ENCODE results near the gene B3GNT9. TPM values are rescaled to one million over a fixed set of nuclear protein-coding genes. Genes with fewer than 3 reads are reported as not detected.

Gene B3GNT9
- total and polyA plus RNA-seq, 2 of the 8 experiments (the other 6 are each of a cell fraction or from before 2014, with no cell fraction given), result 3.5 to 9.0 TPM

DNA sequence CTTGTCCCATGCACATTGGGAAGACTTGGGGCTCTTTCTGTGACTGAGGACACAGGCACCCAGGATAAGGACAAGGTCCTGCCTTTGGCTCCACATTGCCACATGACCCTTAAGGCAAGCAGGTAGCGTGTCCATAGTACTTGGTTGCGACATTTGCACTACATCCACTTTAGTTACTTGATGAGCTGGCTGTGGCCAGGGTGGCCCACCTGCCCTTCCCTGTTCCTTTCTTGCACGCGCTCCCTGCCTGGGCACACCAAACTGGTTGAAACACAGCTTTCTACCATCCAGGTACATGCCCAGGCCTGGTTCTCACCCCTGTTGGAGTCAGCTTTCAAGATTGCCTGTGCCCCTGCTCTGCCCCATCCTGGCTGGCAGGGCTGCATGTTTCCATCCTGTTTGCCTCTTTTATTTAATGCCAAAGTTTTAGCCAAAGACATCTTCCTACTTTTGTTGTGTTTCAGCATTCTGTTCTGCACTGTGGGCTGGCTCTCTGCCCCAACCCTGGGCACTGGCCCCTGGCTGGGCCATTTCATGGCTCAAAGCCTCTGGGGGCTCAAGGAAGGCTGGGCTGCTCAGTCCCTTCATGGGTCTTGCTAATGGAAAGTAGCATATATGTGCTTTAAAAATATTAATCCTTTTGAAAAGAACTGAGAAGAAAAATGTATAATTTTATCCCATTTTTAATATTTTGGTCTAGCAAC is 3.2 kb downstream of the B3GNT9 start:
- Histone ChIP-seq H4K5ac (ENCODE audit: insufficient read length, low read depth, low read length) (no peak overlapping the region), H3K18ac (ENCODE audit: extremely low read depth, low read length) (no peak overlapping the region), H2BK120ac (replicated peaks; ENCODE audit: low read depth, low read length) (no peak overlapping the region), H2AFZ (ENCODE audit: low read length) (no peak overlapping the region), H3K14ac (ENCODE audit: insufficient read length) (no peak overlapping the region), H3K9me3 (ENCODE audit: insufficient read depth in 2 of 2, low read depth in 1 of 2, low read length in 1 of 2) (no peaks in the 10 kb centered on the region; a peak in 1 of 4 replicates), H2BK15ac (ENCODE audit: low read length) (no peak overlapping the region), H2BK12ac (ENCODE audit: low read depth, low read length) (no peak overlapping the region), H3K9ac (replicated peaks in 1 of 4; ENCODE audit: extremely low read depth in 1 of 4, low read depth in 3 of 4, low read length in 3 of 4) (no peak overlapping the region), H3K79me2 (ENCODE audit: control insufficient read depth in 1 of 2, insufficient read depth in 2 of 2, low read length in 2 of 2) (no peaks in the 10 kb centered on the region), H3K79me1 (ENCODE audit: low read depth, low read length) (no peaks in the 10 kb centered on the region), H2BK5ac (ENCODE audit: low read depth, low read length) (no peak overlapping the region), H3K23ac (ENCODE audit: insufficient read length) (no peak overlapping the region), H3K4me3 (ENCODE audit: extremely low read depth in 1 of 4, insufficient read depth in 2 of 4, low read depth in 3 of 4, low read length in 4 of 4) (no peak overlapping the region), H2AK5ac (ENCODE audit: low read depth, low read length) (no peak overlapping the region), H3K27ac (ENCODE audit: low read depth, low read length) (no peak overlapping the region), H3K27me3 (replicated peaks in 1 of 4; ENCODE audit: control insufficient read depth in 3 of 4, extremely low read depth in 1 of 4, insufficient read depth in 3 of 4, low read length in 3 of 4) (peaks cover 5 to 23% (median 15%) of the 10 kb centered on the region in 4 experiments), H3K4me1 (replicated peaks in 1 of 4; ENCODE audit: control insufficient read depth in 3 of 4, insufficient read depth in 4 of 4, low read length in 3 of 4) (peaks cover 0 to 11% (median 8%) of the 10 kb centered on the region in 4 experiments; a peak in 5 of 7 replicates), H4K91ac (replicated peaks; ENCODE audit: insufficient read length, low read length) (no peak overlapping the region), H2BK20ac (ENCODE audit: low read length) (no peak overlapping the region), H3K23me2 (ENCODE audit: low read depth, low read length) (peaks cover 13% of the 10 kb centered on the region; the same call in 1 of the 2 replicates), H3K4ac (replicated peaks; ENCODE audit: insufficient read length, low read depth, low read length) (no peak overlapping the region), H4K8ac (ENCODE audit: extremely low read depth, insufficient read depth, low read length) (peak overlapping the region; percentile 40; the same call in 1 of the 2 replicates), H3K56ac (replicated peaks; ENCODE audit: insufficient read length, low read depth, low read length) (no peak overlapping the region), H3K4me2 (ENCODE audit: insufficient read depth in 1 of 2, low read depth in 2 of 2, low read length in 2 of 2) (no peak overlapping the region), H4K20me1 (replicated peaks in 1 of 2; ENCODE audit: control insufficient read depth in 1 of 2, insufficient read depth in 2 of 2, low read length in 2 of 2) (peaks cover 3 to 19% of the 10 kb centered on the region in 2 experiments), H3K36me3 (ENCODE audit: control insufficient read depth in 2 of 4, insufficient read depth in 4 of 4, low read length in 3 of 4) (peaks cover 11 to 35% (median 21%) of the 10 kb centered on the region in 4 experiments; a peak in 6 of 8 replicates)
- ChIA-PET POLR2A (ENCODE audit: partially characterized antibody) (no interaction called here), CTCF (ENCODE audit: partially characterized antibody) (interaction anchor here (1.0 to 3.1 kb wide), 2 partner anchors 9 to 130 kb away, joined by 6 to 12 read pairs; no protein-coding TSS in a partner anchor)
- no peak for DNase-seq (ENCODE audit: low read depth in 1 of 2, low spot score in 2 of 2)
- 92% methylated on average over 4 of the region's 4 CpGs; no CpG with 5 or more reads in 1 of the 2 experiments for WGBS, 2 experiments (ENCODE audit: extremely low coverage in 1 of 2, insufficient coverage in 1 of 2, insufficient read length in 1 of 2, insufficient replicate concordance in 2 of 2, low coverage in 1 of 2, low lambda C conversion rate in 2 of 2, missing lambda C conversion rate in 1 of 2)
- FAIRE-seq, result no peak
- TF ChIP-seq POLR2A (IDR thresholded peaks at IDR 0.05; ENCODE audit: control extremely low read depth in 1 of 2, low read depth in 2 of 2, low read length in 2 of 2) (no peak), CBX5 (IDR thresholded peaks at IDR 0.05; ENCODE audit: low read depth, low read length) (no peak)
